ENCODE measurements around the gene DOCK2.

Gene DOCK2

GRCh38 chr5:169670769-169671525, 33.9 kb downstream of the DOCK2 start:
- DNase-seq (ENCODE audit: low read depth), result no peak
- TF ChIP-seq, protein P1, sequence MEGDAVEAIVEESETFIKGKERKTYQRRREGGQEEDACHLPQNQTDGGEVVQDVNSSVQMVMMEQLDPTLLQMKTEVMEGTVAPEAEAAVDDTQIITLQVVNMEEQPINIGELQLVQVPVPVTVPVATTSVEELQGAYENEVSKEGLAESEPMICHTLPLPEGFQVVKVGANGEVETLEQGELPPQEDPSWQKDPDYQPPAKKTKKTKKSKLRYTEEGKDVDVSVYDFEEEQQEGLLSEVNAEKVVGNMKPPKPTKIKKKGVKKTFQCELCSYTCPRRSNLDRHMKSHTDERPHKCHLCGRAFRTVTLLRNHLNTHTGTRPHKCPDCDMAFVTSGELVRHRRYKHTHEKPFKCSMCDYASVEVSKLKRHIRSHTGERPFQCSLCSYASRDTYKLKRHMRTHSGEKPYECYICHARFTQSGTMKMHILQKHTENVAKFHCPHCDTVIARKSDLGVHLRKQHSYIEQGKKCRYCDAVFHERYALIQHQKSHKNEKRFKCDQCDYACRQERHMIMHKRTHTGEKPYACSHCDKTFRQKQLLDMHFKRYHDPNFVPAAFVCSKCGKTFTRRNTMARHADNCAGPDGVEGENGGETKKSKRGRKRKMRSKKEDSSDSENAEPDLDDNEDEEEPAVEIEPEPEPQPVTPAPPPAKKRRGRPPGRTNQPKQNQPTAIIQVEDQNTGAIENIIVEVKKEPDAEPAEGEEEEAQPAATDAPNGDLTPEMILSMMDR (IDR thresholded peaks at IDR 0.05; ENCODE audit: insufficient read depth, low read depth, low read length, missing control alignments), result no peak

DNA sequence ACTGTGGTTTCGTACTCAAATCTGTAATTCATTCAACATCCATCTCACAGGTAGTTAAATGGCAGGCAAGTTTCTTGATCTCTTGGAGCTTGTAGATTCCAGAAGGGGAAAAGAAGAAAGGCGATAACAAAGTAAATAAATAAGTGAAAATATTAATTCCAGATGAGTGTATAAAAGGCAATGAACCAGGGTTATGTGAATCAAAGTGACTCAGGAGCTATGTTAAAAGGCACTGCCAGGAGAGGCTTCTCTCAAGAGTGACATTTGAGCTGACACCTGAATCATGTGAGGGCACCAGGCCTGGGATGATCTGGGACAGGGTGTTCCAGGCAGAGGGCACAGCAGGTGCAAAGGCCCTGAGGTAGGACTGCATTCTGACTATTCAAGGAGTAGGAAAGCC, 45.0 kb downstream of the DOCK2 start:
- H3K4me3 ChIP-seq (ENCODE audit: low read length), result no peak overlapping the region
- DNase-seq (ENCODE audit: low read depth), result no peak
- TF ChIP-seq, protein P1 (IDR thresholded peaks at IDR 0.05; ENCODE audit: insufficient read depth, low read depth, low read length, missing control alignments), result no peak

More at GRCh38 chr5:169670769-169671525, 33.9 kb downstream of the DOCK2 start:
- no peak overlapping the region for H3K4me3 ChIP-seq (ENCODE audit: low read length)

GRCh38 chr5:169686137-169686536, 49.1 kb downstream of the DOCK2 start:
- TF ChIP-seq, protein P1 (IDR thresholded peaks at IDR 0.05; ENCODE audit: insufficient read depth, low read depth, low read length, missing control alignments), result no peak
- H3K4me3 ChIP-seq (ENCODE audit: low read length), result no peak overlapping the region
- no peak for DNase-seq (ENCODE audit: low read depth)

DNA sequence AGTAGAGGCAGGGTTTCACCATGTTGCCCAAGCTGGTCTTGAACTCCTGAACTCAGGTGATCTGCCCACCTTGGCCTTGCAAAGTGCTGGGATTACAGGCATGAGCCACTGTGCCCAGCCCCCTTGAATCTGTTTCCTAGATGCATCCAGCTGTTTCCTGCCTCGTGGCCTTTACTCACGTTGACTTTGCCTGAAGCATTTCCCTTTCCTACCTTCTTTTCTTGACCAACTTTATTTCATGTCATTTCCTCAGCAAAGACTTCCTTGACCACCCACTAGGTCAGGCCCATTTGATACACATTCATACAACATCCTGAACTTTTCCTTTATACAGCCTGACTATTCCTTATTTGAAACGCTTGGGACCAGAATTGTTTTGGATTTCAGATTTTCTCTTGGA, 51.0 kb downstream of the DOCK2 start:
- no peak overlapping the region for H3K4me3 ChIP-seq (ENCODE audit: low read length)
- no peak for DNase-seq (ENCODE audit: low read depth)
- TF ChIP-seq, protein P1 (IDR thresholded peaks at IDR 0.05; ENCODE audit: insufficient read depth, low read depth, low read length, missing control alignments), result no peak

DNA sequence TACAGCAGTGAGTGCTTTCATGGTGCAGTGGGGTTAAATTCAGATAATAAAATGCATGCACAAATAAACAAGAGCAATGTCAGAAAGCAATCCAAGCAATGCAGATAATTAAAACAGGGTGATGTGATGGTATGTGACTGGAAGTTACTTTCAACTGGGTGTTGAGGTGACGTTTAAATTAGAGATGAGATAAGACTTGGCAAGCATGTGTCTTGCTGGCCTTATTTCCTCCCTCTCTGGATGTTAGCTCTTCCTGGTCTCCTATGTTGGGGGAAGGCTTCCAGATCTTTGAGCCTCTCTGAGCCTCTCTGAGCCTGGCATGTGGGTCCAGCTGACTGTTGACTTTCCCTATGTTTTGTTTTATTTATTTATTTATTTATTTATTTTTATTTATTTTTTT, 54.4 kb downstream of the DOCK2 start:
- TF ChIP-seq, protein P1 (IDR thresholded peaks at IDR 0.05; ENCODE audit: insufficient read depth, low read depth, low read length, missing control alignments), result no peak
- H3K4me3 ChIP-seq (ENCODE audit: low read length), result no peak overlapping the region
- DNase-seq (ENCODE audit: low read depth), result no peak

DNA sequence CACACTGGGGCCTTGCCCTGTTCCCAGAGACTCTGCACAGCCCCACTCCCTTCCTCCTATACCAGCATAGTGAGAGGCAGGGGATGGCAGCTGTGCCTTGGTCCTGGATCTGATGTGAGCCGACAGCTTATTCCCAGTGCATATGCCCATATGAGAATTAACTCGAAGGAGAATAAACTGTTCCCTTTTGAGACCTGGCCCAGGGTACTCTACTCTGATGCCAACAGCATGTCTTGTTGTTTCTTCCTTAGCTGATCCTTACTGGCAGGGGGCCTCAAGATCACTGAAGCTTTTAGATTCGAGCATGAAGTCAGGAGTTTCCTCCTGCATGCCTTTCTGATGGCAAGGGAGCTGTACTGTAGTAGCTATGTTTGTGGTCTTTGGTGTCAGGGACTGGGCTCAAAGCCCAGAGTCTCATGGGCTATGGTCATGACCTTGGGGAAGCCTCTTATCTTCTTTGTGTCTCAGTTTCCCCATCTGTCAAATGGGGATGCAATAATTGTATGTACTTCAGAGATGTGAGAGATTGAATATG, 57.1 kb downstream of the DOCK2 start:
- no peak for DNase-seq (ENCODE audit: low read depth)
- TF ChIP-seq, protein P1 (IDR thresholded peaks at IDR 0.05; ENCODE audit: insufficient read depth, low read depth, low read length, missing control alignments), result no peak
- H3K4me3 ChIP-seq (ENCODE audit: low read length), result no peak overlapping the region
